ENCODE results near the gene MIAT.

DNA sequence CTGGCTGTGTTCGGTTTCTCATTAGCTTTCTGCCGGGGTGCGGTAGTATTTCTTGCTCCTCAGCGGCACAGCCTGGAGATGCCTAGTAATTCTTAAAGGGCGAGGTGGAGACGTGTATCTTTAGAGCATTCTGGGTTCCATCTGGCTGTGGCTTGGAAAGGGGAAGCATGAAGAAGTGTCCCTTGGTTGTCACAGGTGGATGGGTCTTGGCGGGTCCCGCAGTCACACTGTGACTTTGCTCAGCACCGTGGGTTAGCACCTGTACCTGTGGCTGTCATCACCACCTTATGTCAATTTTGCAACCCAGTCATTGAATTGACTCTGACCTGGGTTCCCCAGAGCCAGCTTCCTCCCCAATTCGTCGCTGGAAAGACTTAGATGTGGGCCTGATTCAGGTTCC is 57.6 kb downstream of the MIAT start:
- TF ChIP-seq, protein P1, sequence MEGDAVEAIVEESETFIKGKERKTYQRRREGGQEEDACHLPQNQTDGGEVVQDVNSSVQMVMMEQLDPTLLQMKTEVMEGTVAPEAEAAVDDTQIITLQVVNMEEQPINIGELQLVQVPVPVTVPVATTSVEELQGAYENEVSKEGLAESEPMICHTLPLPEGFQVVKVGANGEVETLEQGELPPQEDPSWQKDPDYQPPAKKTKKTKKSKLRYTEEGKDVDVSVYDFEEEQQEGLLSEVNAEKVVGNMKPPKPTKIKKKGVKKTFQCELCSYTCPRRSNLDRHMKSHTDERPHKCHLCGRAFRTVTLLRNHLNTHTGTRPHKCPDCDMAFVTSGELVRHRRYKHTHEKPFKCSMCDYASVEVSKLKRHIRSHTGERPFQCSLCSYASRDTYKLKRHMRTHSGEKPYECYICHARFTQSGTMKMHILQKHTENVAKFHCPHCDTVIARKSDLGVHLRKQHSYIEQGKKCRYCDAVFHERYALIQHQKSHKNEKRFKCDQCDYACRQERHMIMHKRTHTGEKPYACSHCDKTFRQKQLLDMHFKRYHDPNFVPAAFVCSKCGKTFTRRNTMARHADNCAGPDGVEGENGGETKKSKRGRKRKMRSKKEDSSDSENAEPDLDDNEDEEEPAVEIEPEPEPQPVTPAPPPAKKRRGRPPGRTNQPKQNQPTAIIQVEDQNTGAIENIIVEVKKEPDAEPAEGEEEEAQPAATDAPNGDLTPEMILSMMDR (IDR thresholded peaks at IDR 0.05; ENCODE audit: low read depth, low read length, missing input control) = no peak
- TF ChIP-seq, protein P2, sequence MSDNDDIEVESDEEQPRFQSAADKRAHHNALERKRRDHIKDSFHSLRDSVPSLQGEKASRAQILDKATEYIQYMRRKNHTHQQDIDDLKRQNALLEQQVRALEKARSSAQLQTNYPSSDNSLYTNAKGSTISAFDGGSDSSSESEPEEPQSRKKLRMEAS (IDR thresholded peaks at IDR 0.05) = no peak
